KBM-7 (cell line): ENCODE measurements around the gene GIPC3.
"Not testable (repeated sequence)": the region's sequence is repeated elsewhere in the genome, so short reads cannot be mapped to it uniquely, and the experiment has no call there.

Experiments
- DNase-seq: peaks from one replicate; pipeline ENCODE4 v3.0.0-alpha.2; 2015
- in situ Hi-C: fragments of 300-500 bp; cut with MboI; formaldehyde crosslinking; loops from 2 replicates; pipeline ENCODE4 v1.14.3; 2020; ENCODE audit warnings: low sequenced_read_pairs, low pct_unique_long_range_greater_than_20kb, mixed read lengths

The GIPC3 gene

GRCh38 chr19:3575260-3575741 lies 10.0 kb upstream of the GIPC3 start:
- peak; percentile 71 for DNase-seq
- in situ Hi-C loops = no loop called here

- DNase-seq = no peak
These were observed 9.2 kb upstream of the GIPC3 start for GRCh38 chr19:3575949-3576673.

GRCh38 chr19:3576696-3577443 lies 8.4 kb upstream of the GIPC3 start:
- DNase-seq = no peak
- in situ Hi-C loops = no loop called here

More at GRCh38 chr19:3575949-3576673, 9.2 kb upstream of the GIPC3 start:
- in situ Hi-C loops = no loop called here

- in situ Hi-C loops = no loop called here
- no peak for DNase-seq
These were observed 7.4 kb upstream of the GIPC3 start for GRCh38 chr19:3577723-3578344.

GRCh38 chr19:3578390-3578789 lies 6.9 kb upstream of the GIPC3 start:
- DNase-seq = no peak
- in situ Hi-C loops = no loop called here

GRCh38 chr19:3580156-3580934 lies 4.9 kb upstream of the GIPC3 start:
- DNase-seq = no peak
- in situ Hi-C loops = no loop called here

GRCh38 chr19:3581792-3582191 lies 3.5 kb upstream of the GIPC3 start:
- DNase-seq, in situ Hi-C loops: not testable (repeated sequence)

GRCh38 chr19:3584036-3584802 lies 1.1 kb upstream of the GIPC3 start:
- DNase-seq = not testable (repeated sequence)

GRCh38 chr19:3586127-3586626 lies 899 bp downstream of the GIPC3 start:
- in situ Hi-C loops = no loop called here
- peak; percentile 74 for DNase-seq

More at GRCh38 chr19:3584036-3584802, 1.1 kb upstream of the GIPC3 start:
- in situ Hi-C loops = not testable (repeated sequence)

- no peak for DNase-seq
- in situ Hi-C loops = no loop called here
These were observed 1.5 kb downstream of the GIPC3 start for GRCh38 chr19:3586707-3587346.

- no peak for DNase-seq
These were observed 4.2 kb downstream of the GIPC3 start for GRCh38 chr19:3589439-3589838.

GRCh38 chr19:3589949-3590348 lies 4.7 kb downstream of the GIPC3 start:
- in situ Hi-C loops = no loop called here

More at GRCh38 chr19:3589439-3589838, 4.2 kb downstream of the GIPC3 start:
- in situ Hi-C loops = no loop called here

GRCh38 chr19:3590991-3591659 lies 5.8 kb downstream of the GIPC3 start:
- DNase-seq = no peak
- in situ Hi-C loops = no loop called here

More at GRCh38 chr19:3589949-3590348, 4.7 kb downstream of the GIPC3 start:
- no peak for DNase-seq

GRCh38 chr19:3591876-3592613 lies 6.8 kb downstream of the GIPC3 start:
- in situ Hi-C loops = no loop called here
- DNase-seq = no peak

- no peak for DNase-seq
These were observed 7.9 kb downstream of the GIPC3 start for GRCh38 chr19:3593156-3593555.

GRCh38 chr19:3595521-3596061 lies 10.3 kb downstream of the GIPC3 start:
- DNase-seq = no peak
- in situ Hi-C loops = no loop called here

More at GRCh38 chr19:3593156-3593555, 7.9 kb downstream of the GIPC3 start:
- in situ Hi-C loops = no loop called here
